Measurements from ENCODE around the gene ANGPTL2.

Gene ANGPTL2

DNA sequence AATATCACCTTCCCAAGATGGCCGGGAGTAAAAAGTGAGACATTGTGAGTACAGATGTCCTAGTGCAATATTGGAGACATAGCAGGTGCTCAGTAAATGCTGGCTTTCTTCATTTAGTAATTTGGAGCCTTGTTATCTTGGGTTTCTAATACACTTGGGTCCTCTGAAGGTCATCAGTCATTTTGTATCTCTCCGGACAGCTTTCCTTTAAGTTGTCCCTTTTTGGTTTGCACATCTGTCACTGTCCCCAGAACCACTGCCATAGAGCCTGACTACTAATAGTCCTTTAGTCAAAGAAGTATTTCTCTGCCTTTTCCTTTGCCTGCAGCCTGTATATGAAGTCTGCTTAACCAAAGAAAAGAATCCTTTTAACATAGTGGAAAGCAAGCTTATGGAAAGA, 7.8 kb upstream of the ANGPTL2 start:
- H3K4me1 ChIP-seq (ENCODE audit: control insufficient read depth, low read length), result peaks cover 8% of the 10 kb centered on the region
- H3K79me2 ChIP-seq (ENCODE audit: control insufficient read depth, low read length), result no peaks in the 10 kb centered on the region
- no peaks in the 10 kb centered on the region for H3K9me3 ChIP-seq (ENCODE audit: control insufficient read depth, insufficient read depth, low read length)
- no peaks in the 10 kb centered on the region for H3F3A ChIP-seq (ENCODE audit: control insufficient read depth, insufficient read depth)
- TF ChIP-seq EZH2phosphoT487 (IDR thresholded peaks at IDR 0.05; ENCODE audit: borderline replicate concordance, low read length), result no peak
- no peak for TF ChIP-seq CTCF (IDR thresholded peaks at IDR 0.05; ENCODE audit: low read depth, low read length, poor library complexity, severe bottlenecking)
- H3K4me2 ChIP-seq (ENCODE audit: low read length), result no peak overlapping the region
- no peak overlapping the region for H3K4me3 ChIP-seq (ENCODE audit: low read length)
- H3K27me3 ChIP-seq (ENCODE audit: control insufficient read depth, low read length), result 0 out of 2 replicates have a peak, but pooled peaks cover 4% of the 10 kb centered on the region
- no peak overlapping the region for H3K27ac ChIP-seq (ENCODE audit: low read depth, low read length)
- H3K36me3 ChIP-seq (ENCODE audit: control insufficient read depth, low read length), result no peaks in the 10 kb centered on the region
- H3K9me2 ChIP-seq (replicated peaks; ENCODE audit: control insufficient read depth, low read length), result no peaks in the 10 kb centered on the region
- H4K20me1 ChIP-seq (ENCODE audit: control insufficient read depth, insufficient read depth, low read depth, low read length), result no peaks in the 10 kb centered on the region

GRCh38 chr9:127129718-127130085, 7.3 kb upstream of the ANGPTL2 start:
- H3K27me3 ChIP-seq (ENCODE audit: control insufficient read depth, low read length), result 0 out of 2 replicates have a peak, but pooled peaks cover 4% of the 10 kb centered on the region
- no peaks in the 10 kb centered on the region for H3K9me3 ChIP-seq (ENCODE audit: control insufficient read depth, insufficient read depth, low read length)
- H3K27ac ChIP-seq (ENCODE audit: low read depth, low read length), result no peak overlapping the region

GRCh38 chr9:127129073-127129717, 6.8 kb upstream of the ANGPTL2 start:
- H3K4me1 ChIP-seq (ENCODE audit: control insufficient read depth, low read length), result peaks cover 8% of the 10 kb centered on the region
- H3K9me2 ChIP-seq (replicated peaks; ENCODE audit: control insufficient read depth, low read length), result no peaks in the 10 kb centered on the region
- H3K4me3 ChIP-seq (ENCODE audit: low read length), result no peak overlapping the region
- no peaks in the 10 kb centered on the region for H3K36me3 ChIP-seq (ENCODE audit: control insufficient read depth, low read length)
- H3K27ac ChIP-seq (ENCODE audit: low read depth, low read length), result no peak overlapping the region
- H3K9me3 ChIP-seq (ENCODE audit: control insufficient read depth, insufficient read depth, low read length), result no peaks in the 10 kb centered on the region
- no peaks in the 10 kb centered on the region for H3K79me2 ChIP-seq (ENCODE audit: control insufficient read depth, low read length)
- TF ChIP-seq EZH2phosphoT487 (IDR thresholded peaks at IDR 0.05; ENCODE audit: borderline replicate concordance, low read length) (no peak), CTCF (IDR thresholded peaks at IDR 0.05; ENCODE audit: low read depth, low read length, poor library complexity, severe bottlenecking) (no peak)
- 0 out of 2 replicates have a peak, but pooled peaks cover 4% of the 10 kb centered on the region for H3K27me3 ChIP-seq (ENCODE audit: control insufficient read depth, low read length)
- no peak overlapping the region for H3K4me2 ChIP-seq (ENCODE audit: low read length)
- no peaks in the 10 kb centered on the region for H4K20me1 ChIP-seq (ENCODE audit: control insufficient read depth, insufficient read depth, low read depth, low read length)
- H3F3A ChIP-seq (ENCODE audit: control insufficient read depth, insufficient read depth), result no peaks in the 10 kb centered on the region

More at GRCh38 chr9:127129718-127130085, 7.3 kb upstream of the ANGPTL2 start:
- H3K4me3 ChIP-seq (ENCODE audit: low read length), result no peak overlapping the region
- no peak for TF ChIP-seq EZH2phosphoT487 (IDR thresholded peaks at IDR 0.05; ENCODE audit: borderline replicate concordance, low read length)
- TF ChIP-seq CTCF (IDR thresholded peaks at IDR 0.05; ENCODE audit: low read depth, low read length, poor library complexity, severe bottlenecking), result no peak
- H3K36me3 ChIP-seq (ENCODE audit: control insufficient read depth, low read length), result no peaks in the 10 kb centered on the region
- H3K4me1 ChIP-seq (ENCODE audit: control insufficient read depth, low read length), result peaks cover 8% of the 10 kb centered on the region
- H3F3A ChIP-seq (ENCODE audit: control insufficient read depth, insufficient read depth), result no peaks in the 10 kb centered on the region
- H3K4me2 ChIP-seq (ENCODE audit: low read length), result no peak overlapping the region
- no peaks in the 10 kb centered on the region for H3K9me2 ChIP-seq (replicated peaks; ENCODE audit: control insufficient read depth, low read length)
- H3K79me2 ChIP-seq (ENCODE audit: control insufficient read depth, low read length), result no peaks in the 10 kb centered on the region
- no peaks in the 10 kb centered on the region for H4K20me1 ChIP-seq (ENCODE audit: control insufficient read depth, insufficient read depth, low read depth, low read length)
